ENCODE data around the gene KRTAP6-3. TPM values are rescaled to one million over a fixed set of nuclear protein-coding genes. Genes with fewer than 3 reads are reported as not detected.

The KRTAP6-3 gene
- total and polyA plus RNA-seq, 11 donors = not detected

DNA sequence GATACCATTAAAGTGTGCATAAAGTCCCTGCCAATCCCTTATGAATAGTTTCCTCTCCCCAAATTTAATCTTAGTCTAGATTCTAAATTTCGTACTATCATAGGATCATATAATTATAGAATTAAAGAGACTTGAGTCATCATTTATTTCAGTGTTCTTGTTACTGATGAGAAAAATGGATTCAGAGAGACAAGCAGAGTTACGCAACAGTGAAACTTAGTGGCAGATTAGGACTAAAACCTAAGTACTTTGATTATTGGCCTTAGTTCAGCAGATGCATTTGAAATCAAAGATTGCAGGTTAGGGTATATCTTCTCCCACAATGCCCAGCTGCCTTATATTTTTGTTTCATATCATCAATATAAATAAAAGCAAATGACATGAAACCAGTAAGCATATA lies 30.3 kb upstream of the KRTAP6-3 start:
- ATAC-seq (no peak), DNase-seq (no peak)
- no peak overlapping the region for H3K4me3 ChIP-seq
- no peaks in the 10 kb centered on the region for H3K27me3 ChIP-seq
- no peak for TF ChIP-seq POLR2A (IDR thresholded peaks at IDR 0.05)
- TF ChIP-seq, protein P1, sequence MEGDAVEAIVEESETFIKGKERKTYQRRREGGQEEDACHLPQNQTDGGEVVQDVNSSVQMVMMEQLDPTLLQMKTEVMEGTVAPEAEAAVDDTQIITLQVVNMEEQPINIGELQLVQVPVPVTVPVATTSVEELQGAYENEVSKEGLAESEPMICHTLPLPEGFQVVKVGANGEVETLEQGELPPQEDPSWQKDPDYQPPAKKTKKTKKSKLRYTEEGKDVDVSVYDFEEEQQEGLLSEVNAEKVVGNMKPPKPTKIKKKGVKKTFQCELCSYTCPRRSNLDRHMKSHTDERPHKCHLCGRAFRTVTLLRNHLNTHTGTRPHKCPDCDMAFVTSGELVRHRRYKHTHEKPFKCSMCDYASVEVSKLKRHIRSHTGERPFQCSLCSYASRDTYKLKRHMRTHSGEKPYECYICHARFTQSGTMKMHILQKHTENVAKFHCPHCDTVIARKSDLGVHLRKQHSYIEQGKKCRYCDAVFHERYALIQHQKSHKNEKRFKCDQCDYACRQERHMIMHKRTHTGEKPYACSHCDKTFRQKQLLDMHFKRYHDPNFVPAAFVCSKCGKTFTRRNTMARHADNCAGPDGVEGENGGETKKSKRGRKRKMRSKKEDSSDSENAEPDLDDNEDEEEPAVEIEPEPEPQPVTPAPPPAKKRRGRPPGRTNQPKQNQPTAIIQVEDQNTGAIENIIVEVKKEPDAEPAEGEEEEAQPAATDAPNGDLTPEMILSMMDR (IDR thresholded peaks at IDR 0.05) = no peak
- peaks cover 0 to 5% (median 0%) of the 10 kb centered on the region in 12 donors for H3K4me1 ChIP-seq
- H3K27ac ChIP-seq = no peak overlapping the region
- H3K9me3 ChIP-seq = no peaks in the 10 kb centered on the region
- 63 to 76% (median 68%) methylated on average over 2 of the region's 2 CpGs for WGBS, 4 donors
- intact Hi-C loops (cut with DNase I) = loop anchor here in 1 of 10 donors (10.0 kb wide), 1 partner anchor 77 kb away; the partner anchor contains the start of genes KRTAP19-1 and KRTAP19-2
- no peaks in the 10 kb centered on the region for H3K36me3 ChIP-seq

DNA sequence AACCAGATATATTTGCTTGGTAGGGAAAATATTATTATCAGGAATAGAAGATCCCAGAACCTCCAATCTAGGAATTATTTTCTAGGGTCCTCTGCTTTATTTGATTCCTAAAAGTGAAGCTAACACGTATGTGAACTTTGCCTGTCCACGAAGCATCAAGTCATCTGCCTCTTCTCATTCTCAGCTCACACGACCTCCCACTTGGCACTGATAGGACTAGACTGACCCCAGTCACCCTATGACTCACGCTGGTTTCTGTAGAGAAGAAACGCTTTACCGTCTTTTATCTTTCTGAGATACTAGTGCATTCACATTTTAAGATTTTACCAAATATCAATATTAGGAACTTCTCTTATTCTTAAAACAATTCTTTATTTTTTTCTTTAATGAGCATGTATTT lies 29.2 kb upstream of the KRTAP6-3 start:
- no peaks in the 10 kb centered on the region for H3K9me3 ChIP-seq
- H3K27ac ChIP-seq = no peak overlapping the region
- intact Hi-C loops (cut with DNase I) = loop anchor here in 1 of 10 donors (10.0 kb wide), 1 partner anchor 78 kb away; the partner anchor contains the start of genes KRTAP19-1 and KRTAP19-2
- 23 to 46% (median 35%) methylated on average over 6 of the region's 6 CpGs for WGBS, 4 donors
- H3K36me3 ChIP-seq = no peaks in the 10 kb centered on the region
- DNase-seq (no peak), ATAC-seq (peak in 2 of 4 donors; percentile 47 to 71)
- no peak overlapping the region for H3K4me3 ChIP-seq
- no peaks in the 10 kb centered on the region for H3K27me3 ChIP-seq
- H3K4me1 ChIP-seq = peaks cover 0 to 8% (median 0%) of the 10 kb centered on the region in 12 donors
- TF ChIP-seq, protein P1 (IDR thresholded peaks at IDR 0.05) = no peak

DNA sequence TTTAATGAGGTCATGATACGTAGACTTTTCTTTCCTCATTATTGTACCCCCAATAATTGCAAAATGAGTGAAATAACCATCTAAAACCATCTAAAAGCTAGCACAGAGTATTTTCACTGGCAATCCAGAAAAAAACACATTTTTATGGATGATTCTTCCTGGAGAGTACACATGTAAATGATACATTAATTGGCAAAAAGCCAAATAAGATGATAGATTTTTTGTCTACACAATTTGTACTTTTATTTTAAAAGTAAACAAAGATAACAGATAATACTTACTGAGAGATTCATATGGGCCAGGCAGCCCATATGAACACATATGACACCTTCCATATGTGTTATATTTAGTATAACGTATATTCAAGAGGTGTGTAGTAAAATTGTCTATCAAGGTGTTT lies 28.6 kb upstream of the KRTAP6-3 start:
- H3K36me3 ChIP-seq = no peaks in the 10 kb centered on the region
- WGBS, 4 donors = 80 to 86% (median 85%) methylated on average over 2 of the region's 2 CpGs
- H3K4me1 ChIP-seq = peaks cover 0 to 8% (median 0%) of the 10 kb centered on the region in 12 donors
- TF ChIP-seq POLR2A (IDR thresholded peaks at IDR 0.05) = no peak
- TF ChIP-seq, protein P1 (IDR thresholded peaks at IDR 0.05) = no peak
- H3K27me3 ChIP-seq = no peaks in the 10 kb centered on the region
- H3K9me3 ChIP-seq = no peaks in the 10 kb centered on the region
- intact Hi-C loops (cut with DNase I) = loop anchor here in 1 of 10 donors (10.0 kb wide), 1 partner anchor 79 kb away; the partner anchor contains the start of genes KRTAP19-1 and KRTAP19-2
- H3K4me3 ChIP-seq = no peak overlapping the region
- H3K27ac ChIP-seq = no peak overlapping the region
- ATAC-seq (no peak), DNase-seq (no peak)

DNA sequence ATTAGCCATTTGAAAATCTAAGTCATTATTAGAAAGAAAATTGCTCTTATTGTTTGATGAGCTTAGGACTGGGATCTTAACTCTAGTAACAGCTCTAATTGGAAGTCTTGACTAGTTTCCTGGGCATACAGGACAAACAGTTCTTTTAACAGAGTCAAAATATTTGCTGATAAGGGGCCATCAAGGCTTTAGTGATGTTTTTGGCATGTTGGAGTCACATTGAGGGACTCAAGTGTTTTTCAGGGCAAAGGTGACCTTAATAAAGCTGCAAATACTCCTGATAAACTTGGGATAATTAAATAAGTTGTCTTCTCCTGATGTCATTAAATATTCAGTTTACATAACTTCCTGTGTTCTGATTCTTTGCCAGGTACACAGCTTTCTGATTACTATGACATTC lies 24.6 kb upstream of the KRTAP6-3 start:
- Histone ChIP-seq H3K4me1 (peaks cover 0 to 8% (median 0%) of the 10 kb centered on the region in 12 donors), H3K9me3 (no peaks in the 10 kb centered on the region), H3K27me3 (no peaks in the 10 kb centered on the region), H3K27ac (peak overlapping the region in 7 of 12 donors; percentile 6 to 50 (median 24)), H3K4me3 (no peak overlapping the region), H3K36me3 (no peaks in the 10 kb centered on the region)
- DNase-seq (no peak), ATAC-seq (peak; percentile 45 to 84 (median 78))
- no peak for TF ChIP-seq POLR2A (IDR thresholded peaks at IDR 0.05)
- TF ChIP-seq, protein P1 (IDR thresholded peaks at IDR 0.05) = no peak
- intact Hi-C loops (cut with DNase I) = loop anchor here in 1 of 10 donors (10.0 kb wide), 1 partner anchor 83 kb away; the partner anchor contains the start of genes KRTAP19-1 and KRTAP19-2
